PC-9 (cell line): ENCODE data around the gene SIM2. TPM values are rescaled to one million over a fixed set of nuclear protein-coding genes. Genes with fewer than 3 reads are reported as not detected.
A peak's percentile ranks its signal among the peaks of the same experiment; 100 is the strongest.

Source experiments
- BruUV-seq: library from RNA; stranded (reverse); fragments of 400-500 nt; replicated peaks from 2 replicates; lab custom pipeline; 2021; lab: Mats Ljungman, UMichigan
- CTCF ChIA-PET: fragments of 300-600 bp; sonication (Branson Sonifier 250); formaldehyde crosslinking; loops from one replicate; lab custom pipeline; 2022; ENCODE audit warnings: antibody characterized with exemption; lab: Charles Lee
- POLR2A ChIA-PET: fragments of 300-600 bp; sonication (Branson Sonifier 250); formaldehyde crosslinking; loops from one replicate; lab custom pipeline; 2022; ENCODE audit warnings: antibody characterized with exemption; ENCODE audit not compliant: unreplicated experiment; lab: Charles Lee
- DNase-seq, 2 experiments: peaks; one replicate each; pipeline versions ENCODE4 v3.0.0 to v3.0.0-alpha.2; 2015 to 2022; ENCODE audit warnings: mixed read lengths in 1 of 2
- H2AFZ ChIP-seq: fragments of 200-600 bp; sonication (generic); 2 replicates; pipeline ENCODE4 v1.8.1; 2017; ENCODE audit warnings: antibody characterized with exemption
- H3F3A ChIP-seq: fragments of 200-600 bp; sonication (generic); 2 replicates; pipeline ENCODE4 v1.8.1; 2017; ENCODE audit warnings: antibody characterized with exemption, mild to moderate bottlenecking, low read depth; ENCODE audit not compliant: insufficient read depth
- H3K27ac ChIP-seq: fragments of 200-600 bp; sonication (generic); 2 replicates; pipeline ENCODE4 v1.6.1; 2016; ENCODE audit warnings: mixed run types
- H3K27me3 ChIP-seq: fragments of 200-600 bp; sonication (generic); 2 replicates; pipeline ENCODE4 v1.6.1; 2016; ENCODE audit warnings: low read depth, mixed run types; ENCODE audit not compliant: insufficient read depth
- H3K36me3 ChIP-seq: fragments of 200-600 bp; sonication (generic); 2 replicates; pipeline ENCODE4 v1.6.1; 2016; ENCODE audit warnings: low read depth, mixed run types
- H3K4me1 ChIP-seq: fragments of 200-600 bp; sonication (generic); replicated peaks from 2 replicates; pipeline ENCODE4 v1.6.1; 2016; ENCODE audit warnings: mixed run types; ENCODE audit not compliant: insufficient read depth
- H3K4me2 ChIP-seq: fragments of 200-600 bp; sonication (generic); 2 replicates; pipeline ENCODE4 v1.6.1; 2017; ENCODE audit warnings: mixed run types
- H3K4me3 ChIP-seq: fragments of 200-600 bp; sonication (generic); 2 replicates; pipeline ENCODE4 v1.6.1; 2016; ENCODE audit warnings: mixed run types
- H3K79me2 ChIP-seq: fragments of 200-600 bp; sonication (generic); 2 replicates; pipeline ENCODE4 v1.6.1; 2017; ENCODE audit warnings: low read depth, mixed run types
- H3K9me2 ChIP-seq: fragments of 200-600 bp; sonication (generic); 2 replicates; pipeline ENCODE4 v1.8.1; 2017; ENCODE audit warnings: mild to moderate bottlenecking; ENCODE audit not compliant: insufficient read depth
- H3K9me3 ChIP-seq: fragments of 200-600 bp; sonication (generic); 2 replicates; pipeline ENCODE4 v1.8.1; 2016; ENCODE audit warnings: low read depth; ENCODE audit not compliant: insufficient read depth
- H4K20me1 ChIP-seq: fragments of 200-600 bp; sonication (generic); 2 replicates; pipeline ENCODE4 v1.8.1; 2017; ENCODE audit not compliant: insufficient read depth
- CTCF ChIP-seq: fragments of 200-600 bp; sonication (generic); conservative IDR thresholded peaks from 2 replicates; pipeline ENCODE4 v1.6.1; 2017; ENCODE audit warnings: mixed run types, antibody characterized with exemption, mild to moderate bottlenecking, moderate library complexity
- EZH2 ChIP-seq: fragments of 200-600 bp; sonication (generic); IDR thresholded peaks from 2 replicates; pipeline ENCODE4 v1.8.0; 2017; ENCODE audit warnings: antibody characterized with exemption, low read depth
- intact Hi-C: fragments of 100-400 bp; cut with micrococcal nuclease; formaldehyde crosslinking; loops from one replicate; pipeline ENCODE4 v1.10.0; 2022; ENCODE audit not compliant: unreplicated experiment
- total RNA-seq: library from RNA; stranded (reverse); gene quantifications from 2 replicates; pipeline ENCODE4 v1.2.3, GENCODE V29; 2021

SIM2 gene
- total RNA-seq, 1 experiment from 2014 or later, result 18.5 TPM

GRCh38 chr21:36697060-36697850 lies 1.7 kb upstream of the SIM2 start:
- no peaks in the 10 kb centered on the region; the same call in 1 of the 2 replicates for H3F3A ChIP-seq
- H3K4me1 ChIP-seq, result 0 out of 2 replicates have a peak, but pooled peaks cover 4% of the 10 kb centered on the region
- intact Hi-C loops, result loop anchor here (5.0 kb wide), 1 partner anchor 55 kb away; no protein-coding TSS in a partner anchor
- CTCF ChIA-PET, result no interaction called here
- H3K9me2 ChIP-seq, result no peaks in the 10 kb centered on the region
- no TSS peak for BruUV-seq
- H3K79me2 ChIP-seq, result peaks cover 48% of the 10 kb centered on the region
- POLR2A ChIA-PET, result interaction anchor here (0.6 kb wide), 1 partner anchor 111 kb away, joined by 5 read pairs; no protein-coding TSS in a partner anchor
- peak overlapping the region; percentile 83 for H3K4me2 ChIP-seq
- no peaks in the 10 kb centered on the region for H3K36me3 ChIP-seq
- no peak overlapping the region for H3K27ac ChIP-seq
- no peaks in the 10 kb centered on the region for H3K27me3 ChIP-seq
- no peaks in the 10 kb centered on the region for H4K20me1 ChIP-seq
- H3K9me3 ChIP-seq, result no peaks in the 10 kb centered on the region
- TF ChIP-seq CTCF (no peak), EZH2 (no peak)
- no peak for DNase-seq
- H3K4me3 ChIP-seq, result peak overlapping the region; percentile 65; the same call in 1 of the 2 replicates
- no peak overlapping the region for H2AFZ ChIP-seq

- peak overlapping the region; percentile 65 for H3K4me3 ChIP-seq
- POLR2A ChIA-PET, result no interaction called here
- peak overlapping the region; percentile 83 for H3K4me2 ChIP-seq
- H3K27me3 ChIP-seq, result no peaks in the 10 kb centered on the region
- intact Hi-C loops, result loop anchor here (1.0 to 5.0 kb wide), 2 partner anchors 21 to 56 kb away; no protein-coding TSS in a partner anchor
- H3K9me2 ChIP-seq, result no peaks in the 10 kb centered on the region
- no peaks in the 10 kb centered on the region for H3K9me3 ChIP-seq
- no TSS peak for BruUV-seq
- 0 out of 2 replicates have a peak, but pooled peaks cover 9% of the 10 kb centered on the region for H3K4me1 ChIP-seq
- DNase-seq, result no peak
- H3K79me2 ChIP-seq, result peaks cover 55% of the 10 kb centered on the region
- H3K36me3 ChIP-seq, result no peaks in the 10 kb centered on the region
- CTCF ChIA-PET, result no interaction called here
- no peak for TF ChIP-seq CTCF
- TF ChIP-seq EZH2, result no peak
- peak overlapping the region; percentile 82 for H2AFZ ChIP-seq
- H4K20me1 ChIP-seq, result peaks cover 6% of the 10 kb centered on the region
- H3K27ac ChIP-seq, result peak overlapping the region; percentile 59; the same call in 1 of the 2 replicates
- no peaks in the 10 kb centered on the region; the same call in 1 of the 2 replicates for H3F3A ChIP-seq
Measured at GRCh38 chr21:36697851-36698384, 997 bp upstream of the SIM2 start.

- no TSS peak for BruUV-seq
- Histone ChIP-seq H3K27me3 (no peaks in the 10 kb centered on the region), H3K79me2 (peaks cover 61% of the 10 kb centered on the region), H3K27ac (peak overlapping the region; percentile 59), H3K4me2 (peak overlapping the region; percentile 83), H3F3A (no peaks in the 10 kb centered on the region; the same call in 1 of the 2 replicates), H2AFZ (peak overlapping the region; percentile 82), H4K20me1 (peaks cover 12% of the 10 kb centered on the region), H3K9me2 (no peaks in the 10 kb centered on the region), H3K36me3 (no peaks in the 10 kb centered on the region), H3K4me1 (0 out of 2 replicates have a peak, but pooled peaks cover 14% of the 10 kb centered on the region), H3K4me3 (peak overlapping the region; percentile 65), H3K9me3 (no peaks in the 10 kb centered on the region)
- ChIA-PET POLR2A (no interaction called here), CTCF (no interaction called here)
- DNase-seq, result peak; percentile 63 to 72
- intact Hi-C loops, result loop anchor here (1.0 to 5.0 kb wide), 2 partner anchors 21 to 56 kb away; no protein-coding TSS in a partner anchor
- TF ChIP-seq EZH2 (no peak), CTCF (no peak)
Measured at GRCh38 chr21:36698385-36698980, 432 bp upstream of the SIM2 start.
